SK-N-SH (cell line): ENCODE measurements around the gene YJEFN3. TPM values are rescaled to one million over a fixed set of nuclear protein-coding genes. Genes with fewer than 3 reads are reported as not detected.
A peak's percentile ranks its signal among the peaks of the same experiment; 100 is the strongest.

ENCODE experiments used
- CTCF ChIA-PET: fragments of 300-600, 350-600 bp; formaldehyde crosslinking; extraction: SDS; loops from one replicate; lab custom pipeline; 2021; lab: Yijun Ruan, JAX
- POLR2A ChIA-PET: fragments of 350-600 bp; sonication (Branson Sonifier 250); formaldehyde crosslinking; extraction: SDS; loops from one replicate; lab custom pipeline; 2020; ENCODE audit warnings: antibody characterized with exemption, inconsistent platforms; lab: Yijun Ruan, JAX
- DNase-seq: peaks from one replicate; pipeline ENCODE4 v3.0.0; 2012
- H2AFZ ChIP-seq: fragments of 200-600 bp; sonication (generic); 2 replicates; pipeline ENCODE4 v1.8.1; 2016; ENCODE audit warnings: antibody characterized with exemption, mild to moderate bottlenecking, low read depth
- H3F3A ChIP-seq: fragments of 200-600 bp; sonication (generic); replicated peaks from 2 replicates; pipeline ENCODE3; 2016; ENCODE audit warnings: antibody characterized with exemption, mild to moderate bottlenecking; ENCODE audit not compliant: insufficient read depth
- H3K27ac ChIP-seq, 2 experiments: fragments of 200-500 bp in 1 of 2; fragments of 200-600 bp in 1 of 2; sonication (Bioruptor generic) in 1 of 2; sonication (generic), shearing (Covaris generic) in 1 of 2; 2 replicates each; pipeline versions ENCODE4 v1.5.1 to v1.6.1; 2014 to 2016; ENCODE audit warnings: low read depth in 2 of 2, inconsistent platforms in 1 of 2, low read length in 1 of 2, mild to moderate bottlenecking in 1 of 2, mixed read lengths in 1 of 2
- H3K27me3 ChIP-seq: fragments of 200-600 bp; sonication (generic), shearing (Covaris generic); 2 replicates; pipeline ENCODE4 v1.6.1; 2016; ENCODE audit warnings: mixed run types; ENCODE audit not compliant: insufficient read depth
- H3K36me3 ChIP-seq, 2 experiments: fragments of 200-500 bp in 1 of 2; fragments of 200-600 bp in 1 of 2; sonication (Bioruptor generic) in 1 of 2; sonication (generic) in 1 of 2; replicated peaks in 1 of 2; 2 replicates each; pipeline versions ENCODE3 to v1.5.1; 2014 to 2016; ENCODE audit warnings: low read length in 1 of 2, mild to moderate bottlenecking in 1 of 2; ENCODE audit not compliant: insufficient read depth in 2 of 2, control insufficient read depth in 1 of 2
- H3K4me1 ChIP-seq, 2 experiments: fragments of 200-500 bp in 1 of 2; fragments of 200-600 bp in 1 of 2; sonication (Bioruptor generic) in 1 of 2; sonication (generic), shearing (Covaris generic) in 1 of 2; 2 replicates each; pipeline versions ENCODE4 v1.5.1 to v1.6.1; 2014 to 2016; ENCODE audit warnings: low read depth in 1 of 2, low read length in 1 of 2, mixed run types in 1 of 2; ENCODE audit not compliant: insufficient read depth in 2 of 2, control insufficient read depth in 1 of 2
- H3K4me2 ChIP-seq: fragments of 200-600 bp; sonication (generic), shearing (Covaris generic); 2 replicates; pipeline ENCODE4 v1.6.1; 2017; ENCODE audit warnings: mixed run types
- H3K4me3 ChIP-seq, 2 experiments: fragments of 200-500 bp in 1 of 2; fragments of 200-600 bp in 1 of 2; sonication (Bioruptor generic) in 1 of 2; sonication (generic), shearing (Covaris generic) in 1 of 2; 2 replicates each; pipeline versions ENCODE4 v1.5.1 to v1.8.1; 2014 to 2016; ENCODE audit warnings: low read depth in 2 of 2, inconsistent platforms in 1 of 2, low read length in 1 of 2, mild to moderate bottlenecking in 1 of 2, mixed read lengths in 1 of 2, moderate library complexity in 1 of 2
- H3K79me2 ChIP-seq: fragments of 200-600 bp; sonication (generic); 2 replicates; pipeline ENCODE4 v1.8.1; 2017; ENCODE audit warnings: mild to moderate bottlenecking; ENCODE audit not compliant: insufficient read depth
- H3K9ac ChIP-seq: fragments of 200-600 bp; sonication (generic); 2 replicates; pipeline ENCODE4 v1.6.1; 2017; ENCODE audit warnings: mixed run types
- H3K9me2 ChIP-seq: fragments of 200-600 bp; sonication (generic); 2 replicates; pipeline ENCODE4 v1.6.1; 2017; ENCODE audit warnings: mixed run types
- H3K9me3 ChIP-seq: fragments of 200-600 bp; sonication (generic); 2 replicates; pipeline ENCODE4 v1.6.1; 2017; ENCODE audit warnings: mixed run types, mild to moderate bottlenecking, moderate library complexity
- H4K20me1 ChIP-seq: fragments of 200-600 bp; sonication (generic); 2 replicates; pipeline ENCODE4 v1.6.1; 2017; ENCODE audit warnings: mild to moderate bottlenecking, mixed run types; ENCODE audit not compliant: insufficient read depth
- EZH2phosphoT487 ChIP-seq: fragments of 200-600 bp; sonication (generic); IDR thresholded peaks from 2 replicates; pipeline ENCODE4 v1.6.1; 2017; ENCODE audit warnings: low read depth, mixed run types, mild to moderate bottlenecking, antibody characterized with exemption, moderate library complexity, borderline replicate concordance
- GATA2 ChIP-seq: sonication (generic); formaldehyde crosslinking; IDR thresholded peaks from 2 replicates; pipeline ENCODE4 v1.5.0; 2020; ENCODE audit warnings: mild to moderate bottlenecking, missing genetic modification reagents
- POLR2AphosphoS5 ChIP-seq: IDR thresholded peaks from 2 replicates; pipeline ENCODE4 v1.6.1; 2012; ENCODE audit warnings: low read depth, low read length
- SIN3A ChIP-seq: IDR thresholded peaks from 2 replicates; pipeline ENCODE4 v1.6.1; 2012; ENCODE audit warnings: low read depth, mild to moderate bottlenecking, low read length, moderate library complexity, borderline replicate concordance
- WGBS: methylation state at CpG from one replicate; pipeline ENCODE4 v1.1.6; 2017; ENCODE audit warnings: low lambda C conversion rate; 5-methylcytosine and 5-hydroxymethylcytosine counted together
- polyA plus RNA-seq, 3 experiments: library from polyadenylated mRNA; depleted of rRNA; stranded (reverse); fragments of >200 nt; gene quantifications; 2 replicates each; pipeline ENCODE4 v1.2.3, GENCODE V29; 2012
- TF ChIP-seq, protein P1 (sequence below): IDR thresholded peaks from 2 replicates; pipeline ENCODE4 v1.4.0; 2012; ENCODE audit warnings: low read depth, borderline replicate concordance
- TF ChIP-seq, protein P2 (sequence below): IDR thresholded peaks from 2 replicates; pipeline ENCODE4; 2012
- TF ChIP-seq, protein P3 (sequence below): fragments of 200-600 bp; sonication (generic); IDR thresholded peaks from 2 replicates; pipeline ENCODE4 v1.6.1; 2017; ENCODE audit warnings: antibody characterized with exemption, mild to moderate bottlenecking, moderate library complexity

The YJEFN3 gene
- polyA plus RNA-seq, 1 of the 3 experiments (the other 2 are of a cell fraction): 7.2 TPM

DNA sequence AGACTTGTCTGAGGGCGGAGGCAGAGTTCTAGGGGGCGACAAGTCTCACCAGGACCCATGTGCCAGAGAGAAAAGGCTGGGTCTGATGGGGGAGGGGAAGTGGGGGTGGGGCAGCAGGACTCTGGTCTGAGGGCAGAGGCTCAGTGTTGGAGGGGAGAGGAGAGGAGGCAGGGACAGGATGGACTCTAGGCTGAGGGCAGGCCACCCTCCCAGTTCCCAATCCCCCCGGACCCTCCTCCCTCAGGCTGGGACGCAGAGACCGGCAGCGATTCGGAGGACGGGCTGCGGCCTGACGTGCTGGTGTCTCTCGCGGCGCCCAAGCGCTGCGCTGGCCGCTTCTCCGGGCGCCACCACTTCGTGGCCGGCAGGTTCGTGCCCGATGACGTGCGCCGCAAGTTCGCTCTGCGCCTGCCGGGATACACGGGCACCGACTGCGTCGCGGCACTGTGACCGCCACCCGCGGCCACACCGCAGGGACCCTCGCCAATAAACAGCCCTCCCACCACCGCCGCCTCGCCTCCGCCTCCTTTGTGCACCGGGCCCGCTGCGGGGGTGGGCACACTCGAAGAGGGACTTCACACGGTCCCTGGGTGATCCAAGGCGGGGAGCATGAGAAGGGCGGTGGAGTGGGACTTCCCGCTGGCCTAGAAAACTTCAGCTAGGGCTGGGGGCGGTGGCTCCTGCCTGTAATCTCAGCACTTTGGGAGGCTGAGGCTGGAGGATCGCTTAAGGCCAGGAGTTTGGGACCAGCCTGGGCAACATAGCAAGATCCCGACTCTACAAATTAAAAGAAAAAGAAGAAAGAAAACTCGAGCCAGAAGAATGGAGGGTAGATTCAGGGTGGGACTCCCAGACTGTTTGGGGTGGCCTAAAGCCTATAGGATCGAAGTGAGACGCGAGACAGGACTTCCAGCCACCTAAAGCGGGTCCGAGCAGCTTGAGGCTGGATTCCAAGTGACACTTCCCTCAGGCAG, 8.7 kb downstream of the YJEFN3 start:
- POLR2A ChIA-PET: interaction anchor here (0.5 kb wide), 1 partner anchor 8 kb away, joined by 3 read pairs; no protein-coding TSS in a partner anchor
- no peaks in the 10 kb centered on the region for H3K36me3 ChIP-seq
- H3K9ac ChIP-seq: no peak overlapping the region
- 83% methylated on average over 34 of the region's 59 CpGs for WGBS
- H3K27ac ChIP-seq: no peak overlapping the region
- H2AFZ ChIP-seq: no peak overlapping the region
- CTCF ChIA-PET: interaction anchor here (0.9 to 15.3 kb wide), 3 partner anchors 8 to 106 kb away, joined by 3 to 258 read pairs (median 7); partner anchors contain the start of genes GMIP and YJEFN3
- no peak overlapping the region for H3K4me2 ChIP-seq
- no peaks in the 10 kb centered on the region for H3K9me3 ChIP-seq
- no peaks in the 10 kb centered on the region for H3K9me2 ChIP-seq
- H3F3A ChIP-seq: peaks cover 10% of the 10 kb centered on the region
- TF ChIP-seq GATA2 (no peak), SIN3A (no peak), POLR2AphosphoS5 (no peak)
- TF ChIP-seq, protein P1, sequence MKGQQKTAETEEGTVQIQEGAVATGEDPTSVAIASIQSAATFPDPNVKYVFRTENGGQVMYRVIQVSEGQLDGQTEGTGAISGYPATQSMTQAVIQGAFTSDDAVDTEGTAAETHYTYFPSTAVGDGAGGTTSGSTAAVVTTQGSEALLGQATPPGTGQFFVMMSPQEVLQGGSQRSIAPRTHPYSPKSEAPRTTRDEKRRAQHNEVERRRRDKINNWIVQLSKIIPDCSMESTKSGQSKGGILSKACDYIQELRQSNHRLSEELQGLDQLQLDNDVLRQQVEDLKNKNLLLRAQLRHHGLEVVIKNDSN: no peak
- H3K4me3 ChIP-seq: peak overlapping the region in 1 of 2 experiments; percentile 44; a peak in 2 of 4 replicates
- H4K20me1 ChIP-seq: no peaks in the 10 kb centered on the region
- H3K79me2 ChIP-seq: no peaks in the 10 kb centered on the region
- peaks cover 0 to 26% of the 10 kb centered on the region in 2 experiments; a peak in 1 of 4 replicates for H3K4me1 ChIP-seq
- no peak for DNase-seq
- H3K27me3 ChIP-seq: no peaks in the 10 kb centered on the region

DNA sequence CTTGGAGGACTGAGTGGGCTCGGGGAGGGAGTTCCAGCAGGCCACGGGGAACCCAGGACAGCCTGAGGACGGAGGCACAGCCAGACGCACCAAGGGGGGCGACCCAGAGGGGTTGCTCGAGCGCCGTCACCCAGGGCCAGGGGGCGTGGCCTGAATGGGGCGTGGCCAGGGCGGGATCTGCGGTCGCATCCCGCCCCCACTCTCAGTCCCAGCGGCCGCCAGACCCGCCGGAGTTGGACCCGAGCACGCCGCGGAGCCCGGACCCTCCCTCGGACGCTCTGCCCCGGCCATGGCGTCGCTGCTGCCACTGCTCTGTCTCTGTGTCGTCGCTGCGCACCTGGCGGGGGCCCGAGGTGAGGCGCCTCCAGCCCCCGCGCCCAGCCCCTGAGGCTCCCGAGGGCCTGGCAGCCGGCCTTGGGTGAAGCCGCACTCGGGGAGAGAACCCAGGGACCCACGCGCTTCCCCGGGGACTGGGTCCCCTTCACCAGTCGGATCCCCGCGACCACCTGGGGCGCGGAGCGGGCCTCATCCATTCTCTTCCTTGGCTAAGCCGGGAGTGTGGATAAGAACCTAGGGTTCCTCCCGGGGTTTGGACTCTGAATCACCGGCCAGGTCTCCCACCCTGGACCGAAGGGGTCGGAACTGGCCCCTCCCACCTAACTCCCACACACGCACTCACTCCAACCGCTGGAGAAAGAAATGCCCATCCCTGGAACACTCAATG, 9.5 kb downstream of the YJEFN3 start, which contains the start of gene CILP2:
CILP2 (plus strand) TSS at position 205 of the 724 bp plus-strand sequence; CDS start at position 290, 85 bp downstream.
- Histone ChIP-seq H3K9me2 (no peaks in the 10 kb centered on the region), H3K36me3 (no peaks in the 10 kb centered on the region), H3F3A (peaks cover 10% of the 10 kb centered on the region), H3K9ac (no peak within 1 kb of the TSS), H4K20me1 (no peaks in the 10 kb centered on the region), H3K79me2 (no peaks in the 10 kb centered on the region), H3K4me3 (peak within 1 kb of the TSS; percentile 36 to 44; a peak in 3 of 4 replicates), H2AFZ (no peak within 1 kb of the TSS), H3K27ac (no peak within 1 kb of the TSS), H3K4me1 (peaks cover 0 to 23% of the 10 kb centered on the region in 2 experiments; a peak in 1 of 4 replicates), H3K27me3 (no peaks in the 10 kb centered on the region), H3K4me2 (peak within 1 kb of the TSS; percentile 78), H3K9me3 (no peaks in the 10 kb centered on the region)
- WGBS: 22% methylated on average over 25 of the region's 56 CpGs
- ChIA-PET POLR2A (interaction anchor here (0.5 to 0.7 kb wide), 2 partner anchors 9 to 130 kb away, joined by 3 to 4 read pairs; partner anchors contain the start of gene ZNF101), CTCF (interaction anchor here (0.9 to 15.3 kb wide), 3 partner anchors 9 to 106 kb away, joined by 3 to 258 read pairs (median 7); partner anchors contain the start of genes GMIP and YJEFN3)
- DNase-seq: peak; percentile 96
- TF ChIP-seq, protein P2, sequence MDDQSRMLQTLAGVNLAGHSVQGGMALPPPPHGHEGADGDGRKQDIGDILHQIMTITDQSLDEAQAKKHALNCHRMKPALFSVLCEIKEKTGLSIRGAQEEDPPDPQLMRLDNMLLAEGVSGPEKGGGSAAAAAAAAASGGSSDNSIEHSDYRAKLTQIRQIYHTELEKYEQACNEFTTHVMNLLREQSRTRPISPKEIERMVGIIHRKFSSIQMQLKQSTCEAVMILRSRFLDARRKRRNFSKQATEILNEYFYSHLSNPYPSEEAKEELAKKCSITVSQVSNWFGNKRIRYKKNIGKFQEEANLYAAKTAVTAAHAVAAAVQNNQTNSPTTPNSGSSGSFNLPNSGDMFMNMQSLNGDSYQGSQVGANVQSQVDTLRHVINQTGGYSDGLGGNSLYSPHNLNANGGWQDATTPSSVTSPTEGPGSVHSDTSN: peak; percentile 35; the same call in 1 of the 2 replicates
- TF ChIP-seq POLR2AphosphoS5 (no peak), EZH2phosphoT487 (no peak)
- TF ChIP-seq, protein P3, sequence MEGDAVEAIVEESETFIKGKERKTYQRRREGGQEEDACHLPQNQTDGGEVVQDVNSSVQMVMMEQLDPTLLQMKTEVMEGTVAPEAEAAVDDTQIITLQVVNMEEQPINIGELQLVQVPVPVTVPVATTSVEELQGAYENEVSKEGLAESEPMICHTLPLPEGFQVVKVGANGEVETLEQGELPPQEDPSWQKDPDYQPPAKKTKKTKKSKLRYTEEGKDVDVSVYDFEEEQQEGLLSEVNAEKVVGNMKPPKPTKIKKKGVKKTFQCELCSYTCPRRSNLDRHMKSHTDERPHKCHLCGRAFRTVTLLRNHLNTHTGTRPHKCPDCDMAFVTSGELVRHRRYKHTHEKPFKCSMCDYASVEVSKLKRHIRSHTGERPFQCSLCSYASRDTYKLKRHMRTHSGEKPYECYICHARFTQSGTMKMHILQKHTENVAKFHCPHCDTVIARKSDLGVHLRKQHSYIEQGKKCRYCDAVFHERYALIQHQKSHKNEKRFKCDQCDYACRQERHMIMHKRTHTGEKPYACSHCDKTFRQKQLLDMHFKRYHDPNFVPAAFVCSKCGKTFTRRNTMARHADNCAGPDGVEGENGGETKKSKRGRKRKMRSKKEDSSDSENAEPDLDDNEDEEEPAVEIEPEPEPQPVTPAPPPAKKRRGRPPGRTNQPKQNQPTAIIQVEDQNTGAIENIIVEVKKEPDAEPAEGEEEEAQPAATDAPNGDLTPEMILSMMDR: no peak
